SK-N-SH (cell line): ENCODE results near the gene UST.

Experiments
- EP300 ChIP-seq, 2 experiments: IDR thresholded peaks; 2 replicates each; pipeline versions ENCODE4 v1.4.0 to v1.6.1; 2012; ENCODE audit warnings: borderline replicate concordance in 1 of 2, low read depth in 1 of 2, low read length in 1 of 2
- MXI1 ChIP-seq: IDR thresholded peaks from 2 replicates; pipeline ENCODE4 v1.6.1; 2012; ENCODE audit warnings: mild to moderate bottlenecking, low read depth, low read length, improper control_type of control experiment
- SMC3 ChIP-seq: IDR thresholded peaks from 2 replicates; pipeline ENCODE4 v1.6.1; 2012; ENCODE audit warnings: low read depth, low read length, improper control_type of control experiment
- TF ChIP-seq, protein P1 (sequence below): fragments of 200-600 bp; sonication (generic); IDR thresholded peaks from 2 replicates; pipeline ENCODE4 v1.6.1; 2017; ENCODE audit warnings: antibody characterized with exemption, mild to moderate bottlenecking, moderate library complexity

DNA sequence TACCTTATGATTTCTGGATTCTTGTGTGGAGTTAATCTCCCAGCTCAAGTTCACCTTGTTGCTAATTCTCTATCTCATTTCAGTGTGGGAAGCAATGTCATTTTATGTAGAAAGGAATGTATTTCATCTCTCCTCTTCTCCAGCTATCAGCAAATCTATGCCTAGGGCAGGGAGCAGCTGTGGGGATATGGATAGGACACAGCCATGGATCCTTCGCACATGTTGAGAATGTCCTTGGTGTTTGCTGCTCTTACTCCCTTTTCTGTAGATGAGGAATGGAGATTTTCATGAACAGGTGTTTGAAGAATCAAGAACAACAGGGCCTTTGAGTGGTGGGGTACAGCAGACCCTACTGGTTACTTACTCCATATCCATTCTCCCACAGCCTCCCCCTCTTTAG is 182.0 kb downstream of the UST start:
- TF ChIP-seq EP300 (IDR thresholded peaks at IDR 0.05; ENCODE audit: borderline replicate concordance in 1 of 2, low read depth in 1 of 2, low read length in 1 of 2) (no peak), SMC3 (no peak), MXI1 (no peak)
- TF ChIP-seq, protein P1, sequence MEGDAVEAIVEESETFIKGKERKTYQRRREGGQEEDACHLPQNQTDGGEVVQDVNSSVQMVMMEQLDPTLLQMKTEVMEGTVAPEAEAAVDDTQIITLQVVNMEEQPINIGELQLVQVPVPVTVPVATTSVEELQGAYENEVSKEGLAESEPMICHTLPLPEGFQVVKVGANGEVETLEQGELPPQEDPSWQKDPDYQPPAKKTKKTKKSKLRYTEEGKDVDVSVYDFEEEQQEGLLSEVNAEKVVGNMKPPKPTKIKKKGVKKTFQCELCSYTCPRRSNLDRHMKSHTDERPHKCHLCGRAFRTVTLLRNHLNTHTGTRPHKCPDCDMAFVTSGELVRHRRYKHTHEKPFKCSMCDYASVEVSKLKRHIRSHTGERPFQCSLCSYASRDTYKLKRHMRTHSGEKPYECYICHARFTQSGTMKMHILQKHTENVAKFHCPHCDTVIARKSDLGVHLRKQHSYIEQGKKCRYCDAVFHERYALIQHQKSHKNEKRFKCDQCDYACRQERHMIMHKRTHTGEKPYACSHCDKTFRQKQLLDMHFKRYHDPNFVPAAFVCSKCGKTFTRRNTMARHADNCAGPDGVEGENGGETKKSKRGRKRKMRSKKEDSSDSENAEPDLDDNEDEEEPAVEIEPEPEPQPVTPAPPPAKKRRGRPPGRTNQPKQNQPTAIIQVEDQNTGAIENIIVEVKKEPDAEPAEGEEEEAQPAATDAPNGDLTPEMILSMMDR: no peak
